ENCODE measurements around the gene RAB19.

The RAB19 gene

DNA sequence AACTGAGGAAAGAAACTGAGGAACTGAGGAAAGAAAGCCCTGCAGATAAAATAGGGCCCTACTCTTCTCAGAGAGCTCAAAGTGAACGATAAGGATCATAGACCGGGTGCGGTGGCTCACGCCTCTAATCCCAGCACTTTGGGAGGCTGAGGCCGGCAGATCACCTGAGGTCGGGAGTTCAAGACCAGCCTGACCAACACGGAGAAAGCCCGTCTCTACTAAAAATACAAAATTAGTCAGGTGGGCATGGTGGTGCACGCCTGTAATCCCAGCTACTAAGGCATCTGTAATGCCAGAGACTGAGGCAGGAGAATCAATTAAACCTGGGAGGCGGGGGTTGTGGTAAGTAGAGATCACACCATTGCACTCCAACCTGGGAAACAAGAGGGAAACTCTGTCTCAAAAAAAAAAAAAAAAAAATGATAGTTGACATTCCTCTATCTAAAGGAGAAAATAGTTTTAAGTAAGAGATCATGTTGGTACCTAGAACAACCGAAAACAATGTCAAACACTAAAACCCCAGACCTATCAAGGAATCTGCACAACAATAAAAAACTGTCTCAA, 72.9 kb downstream of the RAB19 start:
- Histone ChIP-seq H3K79me2 (ENCODE audit: low read length) (peaks cover 59% of the 10 kb centered on the region), H3K9me2 (replicated peaks; ENCODE audit: insufficient read depth, low read length) (no peaks in the 10 kb centered on the region), H3K4me2 (ENCODE audit: low read depth, low read length) (peak overlapping the region; percentile 94), H3K36me3 (replicated peaks; ENCODE audit: insufficient read depth, low read length) (no peaks in the 10 kb centered on the region), H3K9ac (ENCODE audit: low read length) (no peak overlapping the region), H3K4me3 (ENCODE audit: low read length) (no peak overlapping the region), H3K9me3 (replicated peaks; ENCODE audit: insufficient read depth, low read length) (no peaks in the 10 kb centered on the region), H3K27ac (ENCODE audit: low read length) (no peak overlapping the region), H3K27me3 (replicated peaks; ENCODE audit: insufficient read depth, low read length) (peaks cover 13% of the 10 kb centered on the region), H4K20me1 (ENCODE audit: insufficient read depth, low read length) (peaks cover 32% of the 10 kb centered on the region), H3F3A (ENCODE audit: insufficient read depth, low read length) (peaks cover 29% of the 10 kb centered on the region), H2AFZ (ENCODE audit: low read length) (no peak overlapping the region), H3K4me1 (ENCODE audit: low read length) (peaks cover 11% of the 10 kb centered on the region; the same call in 1 of the 2 replicates)
- no peak for DNase-seq
- TF ChIP-seq EZH2 (optimal IDR thresholded peaks at IDR 0.05; ENCODE audit: low read depth, low read length) (no peak), EZH2phosphoT487 (IDR thresholded peaks at IDR 0.05; ENCODE audit: low read length) (no peak)
- TF ChIP-seq, protein P1, sequence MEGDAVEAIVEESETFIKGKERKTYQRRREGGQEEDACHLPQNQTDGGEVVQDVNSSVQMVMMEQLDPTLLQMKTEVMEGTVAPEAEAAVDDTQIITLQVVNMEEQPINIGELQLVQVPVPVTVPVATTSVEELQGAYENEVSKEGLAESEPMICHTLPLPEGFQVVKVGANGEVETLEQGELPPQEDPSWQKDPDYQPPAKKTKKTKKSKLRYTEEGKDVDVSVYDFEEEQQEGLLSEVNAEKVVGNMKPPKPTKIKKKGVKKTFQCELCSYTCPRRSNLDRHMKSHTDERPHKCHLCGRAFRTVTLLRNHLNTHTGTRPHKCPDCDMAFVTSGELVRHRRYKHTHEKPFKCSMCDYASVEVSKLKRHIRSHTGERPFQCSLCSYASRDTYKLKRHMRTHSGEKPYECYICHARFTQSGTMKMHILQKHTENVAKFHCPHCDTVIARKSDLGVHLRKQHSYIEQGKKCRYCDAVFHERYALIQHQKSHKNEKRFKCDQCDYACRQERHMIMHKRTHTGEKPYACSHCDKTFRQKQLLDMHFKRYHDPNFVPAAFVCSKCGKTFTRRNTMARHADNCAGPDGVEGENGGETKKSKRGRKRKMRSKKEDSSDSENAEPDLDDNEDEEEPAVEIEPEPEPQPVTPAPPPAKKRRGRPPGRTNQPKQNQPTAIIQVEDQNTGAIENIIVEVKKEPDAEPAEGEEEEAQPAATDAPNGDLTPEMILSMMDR (IDR thresholded peaks at IDR 0.05; ENCODE audit: low read length) = no peak

All from MM.1S (cell line).